ENCODE data around the gene GPR107.

DNA sequence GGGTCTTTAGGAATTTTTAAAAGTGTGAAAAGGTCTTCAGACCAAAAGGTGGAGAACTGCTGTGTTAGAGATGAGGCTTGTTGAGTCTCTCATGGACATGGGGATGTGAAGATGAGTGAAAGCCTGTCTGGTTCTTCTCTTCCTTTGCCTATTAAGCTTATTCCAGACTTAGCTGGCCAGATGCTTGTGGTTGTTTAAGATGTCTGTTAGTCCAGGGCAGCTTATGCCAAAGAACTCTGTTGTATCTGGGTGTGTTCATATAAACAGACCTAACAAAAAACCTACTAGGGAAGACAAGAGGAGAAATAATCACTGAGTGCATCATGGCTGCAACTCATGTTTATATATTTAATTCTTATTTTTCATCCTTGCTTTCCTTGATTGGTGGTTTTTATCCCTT, 61.0 kb downstream of the GPR107 start:
- TF ChIP-seq EZH2phosphoT487 (IDR thresholded peaks at IDR 0.05; ENCODE audit: insufficient read depth, low read depth) = no peak
- TF ChIP-seq EZH2 (IDR thresholded peaks at IDR 0.05; ENCODE audit: insufficient read depth, poor library complexity, severe bottlenecking) = no peak

Measured in GM23248 (cell line).